CD14-positive monocyte (primary cell): ENCODE results near the gene KCNE4. TPM values are rescaled to one million over a fixed set of nuclear protein-coding genes. Genes with fewer than 3 reads are reported as not detected.

Source experiments
- DNase-seq, 3 donors: peaks; one replicate each; pipeline ENCODE4 v3.0.0-alpha.2; 2011 to 2022
- H2AFZ ChIP-seq: 2 replicates; pipeline ENCODE4 v1.6.0; 2012; ENCODE audit warnings: mild to moderate bottlenecking, low read depth, low read length, inconsistent platforms; ENCODE audit not compliant: insufficient read depth, poor library complexity, severe bottlenecking
- H3K27ac ChIP-seq, 2 donors: 1 replicate in 1 of 2; 2 replicates in 1 of 2; pipeline ENCODE4 v1.5.1; 2012 to 2013; ENCODE audit warnings: low read length in 2 of 2, control low read depth in 1 of 2, inconsistent platforms in 1 of 2, low read depth in 1 of 2, mild to moderate bottlenecking in 1 of 2
- H3K27me3 ChIP-seq, 2 donors: one replicate each; pipeline versions ENCODE4 v1.6.0 to v1.6.1; 2011 to 2013; ENCODE audit warnings: low read length in 2 of 2; ENCODE audit not compliant: control insufficient read depth in 2 of 2, insufficient read depth in 2 of 2
- H3K36me3 ChIP-seq, 2 donors: replicated peaks in 1 of 2; 1 replicate in 1 of 2; 2 replicates in 1 of 2; pipeline versions ENCODE4 v1.5.1 to v1.6.1; 2012 to 2013; ENCODE audit warnings: low read length in 2 of 2, control low read depth in 1 of 2, inconsistent platforms in 1 of 2, mild to moderate bottlenecking in 1 of 2; ENCODE audit not compliant: insufficient read depth in 2 of 2, control insufficient read depth in 1 of 2
- H3K4me1 ChIP-seq, 2 donors: 1 replicate in 1 of 2; 2 replicates in 1 of 2; pipeline versions ENCODE4 v1.5.1 to v1.6.1; 2012 to 2013; ENCODE audit warnings: low read length in 2 of 2, control low read depth in 1 of 2, inconsistent platforms in 1 of 2, mild to moderate bottlenecking in 1 of 2, moderate library complexity in 1 of 2; ENCODE audit not compliant: insufficient read depth in 2 of 2, control insufficient read depth in 1 of 2
- H3K4me2 ChIP-seq: replicated peaks from 2 replicates; pipeline ENCODE3; 2012; ENCODE audit warnings: low read length, moderate library complexity, mild to moderate bottlenecking; ENCODE audit not compliant: poor library complexity, severe bottlenecking; ENCODE audit errors: extremely low read depth
- H3K4me3 ChIP-seq, 3 experiments: fragments of 200-600 bp in 1 of 3; sonication (generic) in 1 of 3; replicated peaks in 1 of 3; 1 replicate in 2 of 3; 2 replicates in 1 of 3; pipeline ENCODE4 v1.5.1; 2011 to 2013; ENCODE audit warnings: low read length in 3 of 3, mild to moderate bottlenecking in 3 of 3, control low read depth in 2 of 3, low read depth in 2 of 3, inconsistent platforms in 1 of 3, moderate library complexity in 1 of 3
- H3K79me2 ChIP-seq: 2 replicates; pipeline ENCODE4 v1.6.0; 2012; ENCODE audit warnings: mild to moderate bottlenecking, control low read depth, inconsistent platforms, low read length, moderate library complexity; ENCODE audit not compliant: insufficient read depth
- H3K9ac ChIP-seq: 2 replicates; pipeline ENCODE4 v1.6.0; 2017; ENCODE audit warnings: low read length, mild to moderate bottlenecking; ENCODE audit not compliant: insufficient read depth, poor library complexity, severe bottlenecking
- H3K9me3 ChIP-seq, 2 donors: replicated peaks in 1 of 2; 1 replicate in 1 of 2; 2 replicates in 1 of 2; pipeline versions ENCODE4 v1.5.1 to v1.6.1; 2012 to 2013; ENCODE audit warnings: low read length in 2 of 2, control low read depth in 1 of 2; ENCODE audit not compliant: control insufficient read depth in 1 of 2, insufficient read depth in 1 of 2
- H4K20me1 ChIP-seq: 2 replicates; pipeline ENCODE4 v1.6.0; 2012; ENCODE audit warnings: mild to moderate bottlenecking, low read length, control low read depth, moderate library complexity; ENCODE audit not compliant: insufficient read depth
- H3K27ac Mint-ChIP-seq, 7 donors: one replicate each; pipeline ENCODE4 v1.8.0; 2020; ENCODE audit warnings: mild to moderate bottlenecking in 7 of 7, mixed read lengths in 7 of 7, moderate library complexity in 6 of 7, inconsistent platforms in 2 of 7
- H3K27me3 Mint-ChIP-seq, 3 donors: one replicate each; pipeline ENCODE4 v1.8.0; 2021 to 2022; ENCODE audit warnings: low read depth in 3 of 3, mild to moderate bottlenecking in 3 of 3, mixed read lengths in 3 of 3, moderate library complexity in 3 of 3, inconsistent platforms in 1 of 3
- H3K36me3 Mint-ChIP-seq, 2 donors: one replicate each; pipeline ENCODE4 v1.8.0; 2020; ENCODE audit warnings: mixed read lengths in 2 of 2, inconsistent platforms in 1 of 2, mild to moderate bottlenecking in 1 of 2
- H3K4me1 Mint-ChIP-seq: one replicate; pipeline ENCODE4 v1.8.0; 2020; ENCODE audit warnings: mild to moderate bottlenecking, mixed read lengths
- H3K4me3 Mint-ChIP-seq, 2 donors: one replicate each; pipeline ENCODE4 v1.8.0; 2020; ENCODE audit warnings: mild to moderate bottlenecking in 2 of 2, mixed read lengths in 2 of 2, moderate library complexity in 1 of 2
- H3K9me3 Mint-ChIP-seq, 7 donors: one replicate each; pipeline ENCODE4 v1.8.0; 2020 to 2022; ENCODE audit warnings: mixed read lengths in 7 of 7, mild to moderate bottlenecking in 6 of 7, moderate library complexity in 6 of 7, inconsistent platforms in 2 of 7
- CTCF ChIP-seq: fragments of 200-600 bp; IDR thresholded peaks from one replicate; pipeline ENCODE4 v1.8.0; 2022; ENCODE audit warnings: antibody characterized with exemption, mild to moderate bottlenecking
- WGBS: methylation state at CpG from one replicate; pipeline ENCODE4 v1.1.5; 2013; ENCODE audit warnings: missing lambda C conversion rate; ENCODE audit not compliant: insufficient coverage; 5-methylcytosine and 5-hydroxymethylcytosine counted together
- intact Hi-C, 2 donors: fragments of 100-400 bp; cut with micrococcal nuclease; formaldehyde crosslinking; loops; one replicate each; pipeline versions ENCODE4 v1.15.0 to v1.15.1; 2023
- polyA plus RNA-seq, 3 donors: library from polyadenylated mRNA; depleted of rRNA in 1 of 3; unstranded in 2 of 3; stranded (reverse) in 1 of 3; fragments of 300-500 nt in 2 of 3; fragments of >200 nt in 1 of 3; fragmentation: Illumina TruSeq in 2 of 3; gene quantifications; 1 replicate in 2 of 3; 2 replicates in 1 of 3; pipeline ENCODE4 v1.2.3, GENCODE V29; 2012 to 2021

KCNE4 gene
- polyA plus RNA-seq, 3 donors: not detected

- no peaks in the 10 kb centered on the region for H3K36me3 ChIP-seq
- no peak for DNase-seq
- no peaks in the 10 kb centered on the region for H3K9me3 ChIP-seq
- H3K9ac ChIP-seq: no peak overlapping the region
- no peak overlapping the region for H3K4me2 ChIP-seq
- Mint-ChIP-seq H3K4me3 (no peak overlapping the region), H3K4me1 (no peaks in the 10 kb centered on the region), H3K9me3 (peaks cover 0 to 2% (median 0%) of the 10 kb centered on the region in 7 donors), H3K27me3 (peaks cover 0 to 12% (median 2%) of the 10 kb centered on the region in 3 donors), H3K36me3 (no peaks in the 10 kb centered on the region), H3K27ac (no peak overlapping the region)
- H3K27me3 ChIP-seq: no peaks in the 10 kb centered on the region
- no peaks in the 10 kb centered on the region for H4K20me1 ChIP-seq
- intact Hi-C loops: no loop called here
- TF ChIP-seq CTCF: no peak
- no peak overlapping the region for H3K27ac ChIP-seq
- H3K79me2 ChIP-seq: no peaks in the 10 kb centered on the region
- no peak overlapping the region for H3K4me3 ChIP-seq
- H2AFZ ChIP-seq: no peak overlapping the region
- no peaks in the 10 kb centered on the region for H3K4me1 ChIP-seq
- WGBS: no CpG with 5 or more reads among the region's 5 CpGs
Observed at GRCh38 chr2:223065107-223065506, 13.1 kb downstream of the KCNE4 start.

GRCh38 chr2:223066721-223067120, 14.7 kb downstream of the KCNE4 start:
- Histone ChIP-seq H3K9me3 (no peaks in the 10 kb centered on the region), H3K36me3 (no peaks in the 10 kb centered on the region), H4K20me1 (no peaks in the 10 kb centered on the region), H3K9ac (no peak overlapping the region), H3K27ac (no peak overlapping the region), H3K79me2 (no peaks in the 10 kb centered on the region), H3K4me1 (no peaks in the 10 kb centered on the region), H3K27me3 (no peaks in the 10 kb centered on the region), H2AFZ (no peak overlapping the region), H3K4me2 (no peak overlapping the region), H3K4me3 (no peak overlapping the region)
- H3K9me3 Mint-ChIP-seq: peaks cover 0 to 2% (median 0%) of the 10 kb centered on the region in 7 donors
- no peaks in the 10 kb centered on the region for H3K36me3 Mint-ChIP-seq
- no peak for DNase-seq
- WGBS: 95% methylated on average over 3 of the region's 5 CpGs
- H3K4me3 Mint-ChIP-seq: no peak overlapping the region
- no peaks in the 10 kb centered on the region for H3K4me1 Mint-ChIP-seq
- TF ChIP-seq CTCF: no peak
- intact Hi-C loops: no loop called here
- H3K27ac Mint-ChIP-seq: no peak overlapping the region
- peaks cover 0 to 5% (median 2%) of the 10 kb centered on the region in 3 donors for H3K27me3 Mint-ChIP-seq
